Kidney epithelial cell (primary cell): ENCODE data around the gene CARS1. TPM values are rescaled to one million over a fixed set of nuclear protein-coding genes. Genes with fewer than 3 reads are reported as not detected.
A peak's percentile ranks its signal among the peaks of the same experiment; 100 is the strongest.

Source experiments
- DNase-seq: peaks from one replicate; pipeline ENCODE4 v3.0.0-alpha.2; 2010; ENCODE audit warnings: low read depth
- H3K27me3 ChIP-seq: 2 replicates; pipeline ENCODE4 v1.6.0; 2011; ENCODE audit warnings: low read length; ENCODE audit not compliant: control insufficient read depth, insufficient read depth
- H3K36me3 ChIP-seq: 2 replicates; pipeline ENCODE4 v1.5.1; 2011; ENCODE audit warnings: low read length; ENCODE audit not compliant: control insufficient read depth, insufficient read depth
- H3K4me3 ChIP-seq: 2 replicates; pipeline ENCODE4 v1.5.1; 2011; ENCODE audit warnings: low read depth, mild to moderate bottlenecking, control low read depth, low read length
- CTCF ChIP-seq: IDR thresholded peaks from 2 replicates; pipeline ENCODE4 v1.5.1; 2011; ENCODE audit warnings: mild to moderate bottlenecking, moderate library complexity, low read length, control low read depth, inconsistent platforms; ENCODE audit not compliant: insufficient read depth, poor library complexity, severe bottlenecking
- total RNA-seq: library from RNA; depleted of rRNA; stranded (reverse); fragments of >200 nt; gene quantifications from 2 replicates; pipeline ENCODE4 v1.2.3, GENCODE V29; 2015

The CARS1 gene
- 92.1 and 98.3 TPM in 2 replicates for total RNA-seq

DNA sequence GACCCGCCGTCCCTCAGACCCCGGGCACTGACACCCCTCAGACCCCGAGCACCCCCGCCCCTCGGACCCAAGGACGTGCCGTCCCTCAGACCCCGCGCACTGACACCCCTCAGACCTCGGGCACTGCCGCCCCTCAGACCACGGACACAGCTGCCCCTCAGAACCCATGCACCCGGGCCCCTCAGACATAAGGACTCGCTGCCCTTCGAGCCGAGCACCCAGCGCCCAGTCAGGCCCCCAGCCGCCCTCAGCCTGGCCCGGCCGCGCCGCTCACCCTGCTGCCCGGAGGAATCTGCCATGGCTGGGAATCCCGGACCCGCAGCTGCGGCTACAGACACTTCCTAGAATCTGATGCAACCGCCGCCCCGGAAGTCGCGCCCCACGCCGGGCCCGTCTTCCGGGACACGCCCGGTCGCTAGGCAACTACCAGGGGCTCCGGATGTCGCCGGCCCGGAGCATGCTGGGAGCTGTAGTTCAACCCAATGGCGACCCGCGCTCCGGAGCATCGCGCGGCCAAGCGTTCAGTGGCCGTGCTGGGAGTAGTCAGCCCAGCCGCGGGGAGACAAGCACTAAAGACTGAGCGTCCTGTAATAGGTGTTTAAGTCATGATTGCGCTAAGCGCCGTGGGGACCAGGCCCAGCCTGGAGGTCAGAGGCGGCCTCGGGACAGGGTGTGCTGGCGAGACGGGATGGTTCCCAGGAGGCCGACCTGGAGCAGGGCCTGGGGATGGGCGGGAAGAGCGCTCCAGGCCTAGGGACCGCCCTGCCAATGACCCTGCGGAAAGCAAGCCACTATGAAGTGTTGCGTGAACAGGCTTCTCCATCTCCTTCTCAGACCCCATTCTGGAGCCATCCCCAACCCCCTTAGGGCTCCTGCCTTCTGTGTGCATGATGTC lies at the start of gene CARS1:
Gene CARS1, minus strand, starts transcription at position 355 of the 895 bp plus-strand sequence. Its CDS starts 56 bp downstream, at position 299.
- TF ChIP-seq CTCF, result no peak

GRCh38 chr11:3105791-3106735 lies 48.8 kb upstream of the CARS1 start:
- Histone ChIP-seq H3K36me3 (no peaks in the 10 kb centered on the region), H3K4me3 (no peak overlapping the region), H3K27me3 (no peaks in the 10 kb centered on the region)
- TF ChIP-seq CTCF, result no peak
- no peak for DNase-seq

More for the DNA sequence above, at the start of gene CARS1:
- Histone ChIP-seq H3K27me3 (no peaks in the 10 kb centered on the region), H3K36me3 (no peaks in the 10 kb centered on the region), H3K4me3 (peak within 1 kb of the TSS; percentile 98)
- DNase-seq, result peak; percentile 82

- DNase-seq, result no peak
- no peaks in the 10 kb centered on the region for H3K27me3 ChIP-seq
- H3K4me3 ChIP-seq, result no peak overlapping the region
- TF ChIP-seq CTCF, result no peak
- no peaks in the 10 kb centered on the region for H3K36me3 ChIP-seq
These were observed 48.0 kb upstream of the CARS1 start for GRCh38 chr11:3104961-3105790.

- TF ChIP-seq CTCF, result no peak
- no peak for DNase-seq
- Histone ChIP-seq H3K4me3 (no peak overlapping the region), H3K36me3 (no peaks in the 10 kb centered on the region), H3K27me3 (no peaks in the 10 kb centered on the region)
These were observed 47.0 kb upstream of the CARS1 start for GRCh38 chr11:3104051-3104714.

DNA sequence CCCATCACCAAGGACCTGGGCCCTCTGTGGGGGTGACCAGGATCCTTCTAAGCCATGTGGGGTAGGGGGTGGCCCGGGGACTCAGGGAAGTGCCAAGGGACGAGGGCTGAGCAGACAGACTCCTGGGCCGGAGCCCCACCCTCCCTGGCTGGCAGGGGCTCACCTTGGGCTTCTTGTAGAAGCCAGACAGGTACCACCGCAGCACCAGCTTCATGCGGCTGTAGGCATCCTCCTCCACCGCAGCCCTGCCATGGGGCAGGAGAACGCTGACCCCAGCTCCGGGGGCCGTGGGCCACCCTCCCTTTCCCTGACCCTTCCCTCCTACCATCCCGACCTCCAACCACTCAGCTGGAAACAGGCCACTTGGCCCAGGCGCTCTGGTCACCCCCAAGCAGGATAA lies 45.9 kb upstream of the CARS1 start:
- no peak for TF ChIP-seq CTCF
- no peaks in the 10 kb centered on the region for H3K27me3 ChIP-seq
- DNase-seq, result no peak
- H3K36me3 ChIP-seq, result no peaks in the 10 kb centered on the region
- H3K4me3 ChIP-seq, result no peak overlapping the region
